ENCODE results near the gene RBM18. TPM values are rescaled to one million over a fixed set of nuclear protein-coding genes. Genes with fewer than 3 reads are reported as not detected.

The RBM18 gene
- total RNA-seq, 2 experiments from 2014 or later = 23.8 to 24.4 TPM

DNA sequence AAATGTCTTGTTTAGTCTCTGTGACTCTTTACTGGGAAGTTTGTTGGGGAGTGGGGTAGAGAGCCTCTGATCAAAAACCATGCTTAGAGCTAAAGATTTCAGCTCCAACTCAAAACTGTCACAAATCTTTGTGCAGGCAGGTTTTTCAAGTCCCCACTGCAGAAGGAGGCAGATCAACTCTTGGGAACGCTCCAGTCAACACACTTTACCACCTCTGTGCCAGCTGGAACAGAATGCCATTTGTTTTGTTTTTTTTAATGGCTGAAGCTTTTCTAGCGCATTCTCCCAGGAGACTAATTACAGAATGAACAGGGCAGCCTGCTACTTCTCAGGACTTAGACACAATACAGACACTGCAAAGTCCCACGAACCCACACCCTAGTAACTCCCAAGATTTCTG lies 18.0 kb downstream of the RBM18 start:
- Mint-ChIP-seq H3K4me1 (no peaks in the 10 kb centered on the region), H3K27me3 (no peaks in the 10 kb centered on the region), H3K4me3 (no peak overlapping the region), H3K27ac (no peak overlapping the region), H3K36me3 (peaks cover 49% of the 10 kb centered on the region), H3K9me3 (ENCODE audit: low read depth) (no peaks in the 10 kb centered on the region)
- CTCF ChIA-PET = interaction anchor here (2.1 kb wide), 1 partner anchor 18 kb away, joined by 6 read pairs; the partner anchor contains the start of genes MRRF and RBM18
- ATAC-seq = no peak
- DNase-seq = no peak

DNA sequence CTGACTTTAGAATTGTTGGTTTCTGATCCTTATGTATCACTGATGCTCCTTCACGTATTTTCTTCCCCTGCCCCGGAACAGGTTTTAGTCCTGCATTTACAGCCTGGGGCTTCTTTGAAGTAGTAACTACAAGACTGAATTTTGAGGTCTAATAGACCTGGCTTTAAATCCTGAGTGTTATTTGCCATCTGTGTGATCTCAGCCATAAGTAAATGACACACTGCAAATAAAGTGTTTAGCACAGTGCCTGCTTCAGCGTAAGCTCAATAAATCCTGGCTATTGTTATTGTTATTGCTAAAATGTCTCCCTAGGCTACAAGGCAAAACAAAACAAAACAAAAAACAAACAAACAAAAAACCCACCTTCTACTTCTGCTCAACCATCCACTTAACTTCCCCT lies 20.3 kb downstream of the RBM18 start:
- Mint-ChIP-seq H3K36me3 (peaks cover 46% of the 10 kb centered on the region), H3K9me3 (ENCODE audit: low read depth) (no peaks in the 10 kb centered on the region), H3K4me1 (no peaks in the 10 kb centered on the region), H3K27ac (no peak overlapping the region), H3K27me3 (no peaks in the 10 kb centered on the region), H3K4me3 (no peak overlapping the region)
- CTCF ChIA-PET = interaction anchor here (1.1 kb wide), 1 partner anchor 106 kb away, joined by 3 read pairs; no protein-coding TSS in a partner anchor
- ATAC-seq (no peak), DNase-seq (no peak)

- Mint-ChIP-seq H3K27ac (no peak overlapping the region), H3K36me3 (peaks cover 31% of the 10 kb centered on the region), H3K4me1 (no peaks in the 10 kb centered on the region), H3K9me3 (ENCODE audit: low read depth) (no peaks in the 10 kb centered on the region), H3K27me3 (peaks cover 2% of the 10 kb centered on the region), H3K4me3 (no peak overlapping the region)
- CTCF ChIA-PET = interaction anchor here (1.0 kb wide), 1 partner anchor 111 kb away, joined by 3 read pairs; no protein-coding TSS in a partner anchor
- DNase-seq (no peak), ATAC-seq (no peak)
Observed at GRCh38 chr9:122239722-122240121, 24.9 kb downstream of the RBM18 start.

GRCh38 chr9:122236681-122237080 lies 28.0 kb downstream of the RBM18 start:
- H3K4me3 Mint-ChIP-seq = no peak overlapping the region
- ATAC-seq = no peak
- H3K36me3 Mint-ChIP-seq = peaks cover 15% of the 10 kb centered on the region
- H3K4me1 Mint-ChIP-seq = no peaks in the 10 kb centered on the region
- H3K27me3 Mint-ChIP-seq = peaks cover 21% of the 10 kb centered on the region
- no peaks in the 10 kb centered on the region for H3K9me3 Mint-ChIP-seq (ENCODE audit: low read depth)
- no peak for DNase-seq
- CTCF ChIA-PET = no interaction called here
- no peak overlapping the region for H3K27ac Mint-ChIP-seq

DNA sequence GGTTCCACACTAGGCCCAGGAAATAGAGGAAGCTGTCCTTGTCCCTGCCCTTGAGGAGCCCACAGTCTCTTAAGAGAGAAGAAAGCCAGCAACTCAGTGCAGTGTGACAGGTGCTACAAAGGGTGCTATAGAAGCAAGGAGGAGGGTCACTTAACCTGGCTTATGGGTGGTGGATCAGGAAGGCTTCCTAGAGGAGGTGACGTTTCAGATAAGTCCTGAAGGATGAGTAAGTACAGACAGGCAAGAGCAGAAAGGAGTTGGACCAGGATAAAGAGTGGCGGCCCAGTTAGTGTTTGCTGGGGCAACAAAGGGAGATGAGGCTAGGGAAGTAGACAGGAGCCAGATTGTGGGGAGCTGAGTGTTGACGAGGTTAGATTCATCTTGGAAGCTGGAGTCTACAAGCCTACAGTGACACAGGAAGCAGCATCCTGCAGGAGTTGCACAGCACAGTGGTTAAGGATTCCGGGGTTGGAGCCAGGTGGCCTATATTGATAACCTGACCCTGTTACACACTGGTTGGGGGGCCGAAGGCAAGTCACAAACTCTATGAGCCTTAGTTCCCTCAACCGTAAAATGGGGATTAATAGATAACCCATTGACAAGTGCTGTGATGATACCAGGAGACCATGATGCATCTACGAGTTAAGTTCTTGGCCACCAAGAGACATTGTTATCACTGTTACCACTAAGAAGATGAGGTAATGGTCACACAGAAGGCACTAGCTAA lies 30.5 kb downstream of the RBM18 start:
- CTCF ChIA-PET = no interaction called here
- no peak overlapping the region for H3K27ac Mint-ChIP-seq

DNA sequence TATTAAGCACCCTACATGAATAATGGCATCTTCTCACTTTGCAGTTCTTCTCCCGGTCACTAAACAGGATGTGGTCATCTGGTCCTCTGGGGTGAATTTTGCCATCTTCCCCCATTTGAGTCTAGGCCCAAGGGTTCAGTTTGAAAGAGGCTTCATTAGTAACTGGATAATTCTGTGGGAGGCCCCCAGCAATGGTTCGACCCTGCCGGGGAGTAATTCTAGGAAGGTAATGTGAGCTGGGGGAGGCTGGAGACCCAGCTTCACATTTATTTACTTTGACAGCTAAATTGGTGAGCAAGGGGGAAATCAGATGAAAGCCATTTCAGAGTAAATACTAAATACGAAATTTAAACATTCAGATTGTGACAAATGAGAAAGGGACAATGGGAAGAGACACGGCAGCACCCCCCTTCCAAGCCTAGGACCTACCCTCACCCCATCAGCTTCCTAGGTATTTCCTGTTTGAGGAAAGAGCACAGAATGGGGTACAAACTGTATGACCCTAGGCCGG lies 31.8 kb downstream of the RBM18 start:
- peaks cover 28% of the 10 kb centered on the region for H3K27me3 Mint-ChIP-seq
- H3K27ac Mint-ChIP-seq = no peak overlapping the region
- no peaks in the 10 kb centered on the region for H3K9me3 Mint-ChIP-seq (ENCODE audit: low read depth)
- no peak overlapping the region for H3K4me3 Mint-ChIP-seq
- DNase-seq (no peak), ATAC-seq (no peak)
- H3K4me1 Mint-ChIP-seq = no peaks in the 10 kb centered on the region
- H3K36me3 Mint-ChIP-seq = no peaks in the 10 kb centered on the region
- CTCF ChIA-PET = interaction anchor here (1.2 kb wide), 1 partner anchor 134 kb away, joined by 3 read pairs; no protein-coding TSS in a partner anchor

More for the DNA sequence above, 30.5 kb downstream of the RBM18 start:
- Mint-ChIP-seq H3K36me3 (peaks cover 3% of the 10 kb centered on the region), H3K4me1 (no peaks in the 10 kb centered on the region), H3K4me3 (no peak overlapping the region), H3K9me3 (ENCODE audit: low read depth) (no peaks in the 10 kb centered on the region), H3K27me3 (peaks cover 24% of the 10 kb centered on the region)
- DNase-seq (no peak), ATAC-seq (no peak)

DNA sequence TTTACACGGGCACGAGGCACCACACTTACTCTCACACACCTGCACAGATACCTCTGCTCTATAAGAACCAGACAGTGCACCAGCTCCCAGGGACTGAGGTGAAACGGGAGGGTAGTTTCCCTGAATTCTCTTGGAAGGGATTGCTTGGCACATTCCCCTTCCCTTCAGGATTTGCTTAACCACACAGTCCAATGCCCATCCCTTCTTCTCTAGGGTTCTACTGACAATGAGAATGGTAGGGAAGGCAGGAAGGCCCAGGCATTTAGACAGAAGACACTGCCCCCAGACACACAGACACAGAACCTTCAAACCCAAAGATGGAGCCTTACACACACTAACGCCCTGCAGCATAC lies 35.2 kb downstream of the RBM18 start:
- Mint-ChIP-seq H3K4me3 (no peak overlapping the region), H3K4me1 (peaks cover 5% of the 10 kb centered on the region), H3K36me3 (no peaks in the 10 kb centered on the region), H3K9me3 (ENCODE audit: low read depth) (no peaks in the 10 kb centered on the region), H3K27me3 (peaks cover 53% of the 10 kb centered on the region), H3K27ac (no peak overlapping the region)
- CTCF ChIA-PET = no interaction called here
- no peak for DNase-seq
- ATAC-seq = no peak

- CTCF ChIA-PET = no interaction called here
- DNase-seq = no peak
- ATAC-seq = peak; percentile 27
- no peak within 1 kb of the TSS for H3K4me3 Mint-ChIP-seq
- peaks cover 5% of the 10 kb centered on the region for H3K4me1 Mint-ChIP-seq
- no peaks in the 10 kb centered on the region for H3K9me3 Mint-ChIP-seq (ENCODE audit: low read depth)
- no peaks in the 10 kb centered on the region for H3K36me3 Mint-ChIP-seq
- H3K27ac Mint-ChIP-seq = no peak within 1 kb of the TSS
- H3K27me3 Mint-ChIP-seq = peaks cover 52% of the 10 kb centered on the region
Observed at GRCh38 chr9:122228568-122229484, 35.8 kb downstream of the RBM18 start, which contains the start of gene LHX6. Gene LHX6, minus strand, starts transcription at chr9:122228957. Its CDS starts 217 bp downstream, at chr9:122228740.

GRCh38 chr9:122228191-122228567 lies 36.5 kb downstream of the RBM18 start:
- DNase-seq (no peak), ATAC-seq (no peak)
- CTCF ChIA-PET = no interaction called here
- Mint-ChIP-seq H3K27ac (no peak overlapping the region), H3K9me3 (ENCODE audit: low read depth) (no peaks in the 10 kb centered on the region), H3K36me3 (no peaks in the 10 kb centered on the region), H3K4me3 (no peak overlapping the region), H3K4me1 (peaks cover 5% of the 10 kb centered on the region), H3K27me3 (peaks cover 53% of the 10 kb centered on the region)

DNA sequence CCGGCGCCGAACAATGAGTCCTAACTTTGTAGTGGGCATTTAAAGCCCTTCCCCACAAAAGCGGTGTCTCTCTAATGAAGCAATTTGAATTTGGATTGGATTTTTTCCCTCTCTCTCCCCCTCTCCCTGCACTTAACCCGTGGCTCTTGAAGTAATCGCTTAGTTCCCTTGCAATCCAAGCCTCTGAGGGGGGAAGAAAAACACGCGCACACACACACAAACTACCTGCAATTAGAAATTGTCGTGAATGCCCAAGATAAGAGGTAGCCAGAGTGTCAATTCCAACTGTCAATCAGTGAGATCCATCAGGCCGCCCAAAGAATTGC lies 37.1 kb downstream of the RBM18 start:
- Mint-ChIP-seq H3K27ac (no peak overlapping the region), H3K9me3 (ENCODE audit: low read depth) (no peaks in the 10 kb centered on the region), H3K4me1 (peaks cover 5% of the 10 kb centered on the region), H3K36me3 (no peaks in the 10 kb centered on the region), H3K4me3 (no peak overlapping the region), H3K27me3 (peaks cover 56% of the 10 kb centered on the region)
- CTCF ChIA-PET = no interaction called here
- no peak for DNase-seq
- ATAC-seq = no peak

DNA sequence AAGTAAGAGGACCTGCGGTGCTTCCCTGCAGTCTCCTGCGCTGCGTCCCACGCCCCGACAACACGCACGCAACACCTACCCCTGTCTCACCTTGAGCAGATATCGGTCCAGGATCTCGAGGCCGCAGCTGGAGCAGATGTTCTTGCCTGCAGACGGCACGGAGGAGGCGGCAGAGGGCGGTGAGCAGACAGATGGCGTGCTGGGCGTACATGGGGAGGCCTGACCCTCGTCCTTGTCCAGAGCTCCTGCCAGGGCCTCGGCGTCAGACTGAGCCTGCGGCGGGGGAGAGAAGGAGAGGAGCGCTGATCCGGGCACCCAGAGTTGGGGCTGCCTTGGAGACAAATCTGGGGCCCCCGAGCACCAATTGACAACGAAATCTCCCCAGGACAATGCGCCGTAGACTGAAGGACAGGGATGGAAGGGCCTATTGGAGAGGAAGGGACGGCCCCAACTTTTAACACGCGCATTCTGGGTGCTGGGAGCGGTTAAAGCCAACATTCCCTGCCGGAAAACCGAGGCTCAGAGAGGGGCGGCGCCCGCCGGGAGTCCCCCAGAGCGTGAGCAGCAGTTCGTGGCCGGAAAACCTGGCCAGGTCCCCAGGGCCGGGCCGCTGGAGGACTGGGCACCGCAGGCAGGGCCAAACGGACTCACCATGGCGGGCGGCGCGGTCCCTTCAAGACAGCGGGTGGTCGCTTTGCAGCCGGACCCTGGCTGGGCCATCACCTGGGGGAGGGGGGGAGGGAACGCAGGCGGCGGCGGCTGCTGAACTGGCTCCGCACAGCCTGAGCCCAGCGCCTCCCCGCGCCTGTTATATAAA lies 37.7 kb downstream of the RBM18 start:
- no peak overlapping the region for H3K27ac Mint-ChIP-seq
- CTCF ChIA-PET = no interaction called here
- H3K4me1 Mint-ChIP-seq = peaks cover 5% of the 10 kb centered on the region
- peaks cover 59% of the 10 kb centered on the region for H3K27me3 Mint-ChIP-seq
- ATAC-seq = no peak
- no peak overlapping the region for H3K4me3 Mint-ChIP-seq
- no peak for DNase-seq
- no peaks in the 10 kb centered on the region for H3K36me3 Mint-ChIP-seq
- no peaks in the 10 kb centered on the region for H3K9me3 Mint-ChIP-seq (ENCODE audit: low read depth)

DNA sequence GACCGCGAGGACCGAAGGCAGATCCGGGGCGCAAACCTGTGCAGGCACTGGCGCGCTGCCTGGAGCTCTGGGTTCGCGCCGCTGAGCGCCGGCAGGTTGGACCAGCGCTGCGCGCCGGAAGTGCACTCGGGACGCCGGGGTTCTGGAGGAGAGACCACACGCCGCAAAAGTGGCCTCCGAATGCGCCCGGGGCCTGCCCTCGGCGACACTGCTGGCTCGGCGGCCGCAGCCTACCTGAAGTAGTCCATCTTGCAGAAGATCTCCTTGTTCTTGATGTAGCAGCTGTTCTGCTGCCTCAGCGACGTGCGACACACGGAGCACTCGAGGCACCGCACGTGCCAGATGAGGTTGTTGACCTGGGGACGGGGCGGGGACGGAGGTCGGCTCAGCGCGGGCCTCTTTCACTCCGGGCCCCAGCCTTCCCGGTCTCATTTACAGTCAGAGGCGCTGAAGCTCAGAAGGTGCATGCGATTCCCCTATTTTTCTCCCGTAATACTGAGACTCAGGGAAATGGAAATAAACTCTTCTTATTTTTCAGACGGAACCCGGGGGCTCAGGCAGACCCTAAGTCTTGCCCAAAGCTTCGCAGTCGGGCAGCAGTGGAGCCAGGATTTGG lies 38.4 kb downstream of the RBM18 start:
- no peak overlapping the region for H3K27ac Mint-ChIP-seq
- H3K9me3 Mint-ChIP-seq (ENCODE audit: low read depth) = no peaks in the 10 kb centered on the region
- no peaks in the 10 kb centered on the region for H3K36me3 Mint-ChIP-seq
- H3K4me3 Mint-ChIP-seq = no peak overlapping the region
- peaks cover 5% of the 10 kb centered on the region for H3K4me1 Mint-ChIP-seq
- DNase-seq (no peak), ATAC-seq (no peak)
- peaks cover 61% of the 10 kb centered on the region for H3K27me3 Mint-ChIP-seq
- CTCF ChIA-PET = no interaction called here

Data from activated CD8-positive, alpha-beta memory T cell treated with anti-CD3 and anti-CD28 coated beads, Interleukin-2, amount 10 ng/mL, durations not matched to agents 7 days and 5 days (primary cell).